A549 (cell line): ENCODE results near the gene MTSS2. TPM values are rescaled to one million over a fixed set of nuclear protein-coding genes. Genes with fewer than 3 reads are reported as not detected.
"Not testable (repeated sequence)": the region's sequence is repeated elsewhere in the genome, so short reads cannot be mapped to it uniquely, and the experiment has no call there.

Experiments
- ATAC-seq, 2 experiments: fragments of 200-7000 bp in 1 of 2; fragments of >200 bp in 1 of 2; cut with Nextera tagmentation in 1 of 2; cut with Tn5 transposase in 1 of 2; 3 replicates each; pipeline versions ENCODE4 v1.8.0 to v1.9.1; 2018 to 2020; ENCODE audit warnings: mild to moderate bottlenecking in 1 of 2, moderate library complexity in 1 of 2
- CTCF ChIA-PET: fragments of 300-600 bp; sonication (Branson Sonifier 250); formaldehyde crosslinking; extraction: SDS; loops from one replicate; lab custom pipeline; 2021; ENCODE audit warnings: antibody characterized with exemption, inconsistent platforms; lab: Yijun Ruan, JAX
- POLR2A ChIA-PET: fragments of 350-600 bp; formaldehyde crosslinking; extraction: SDS; loops from one replicate; lab custom pipeline; 2021; ENCODE audit warnings: antibody characterized with exemption, inconsistent platforms; lab: Yijun Ruan, JAX
- DNase-seq, 2 experiments: peaks; one replicate each; pipeline versions ENCODE4 v3.0.0 to v3.0.0-alpha.2; 2011 to 2016; ENCODE audit warnings: low read depth in 1 of 2, low spot score in 1 of 2
- FAIRE-seq: peaks from 2 replicates; lab custom pipeline; 2011; peaks lifted over from hg19 to GRCh38; lab: Jason Lieb, UNC
- H3K27ac ChIP-seq, 2 experiments: fragments of >200 bp; sonication (Bioruptor Twin); formaldehyde crosslinking; 3 replicates each; pipeline ENCODE4 v1.5.1; 2016 to 2017
- H3K4me1 ChIP-seq: fragments of >200 bp; sonication (Bioruptor Twin); formaldehyde crosslinking; 3 replicates; pipeline ENCODE4 v1.6.1; 2016
- H3K4me2 ChIP-seq: fragments of >200 bp; sonication (Bioruptor Twin); formaldehyde crosslinking; 3 replicates; pipeline ENCODE4 v1.6.1; 2016
- H3K4me3 ChIP-seq: fragments of >200 bp; sonication (Bioruptor Twin); formaldehyde crosslinking; 3 replicates; pipeline ENCODE4 v1.5.1; 2016
- H3K9me3 ChIP-seq: fragments of >200 bp; sonication (Bioruptor Twin); formaldehyde crosslinking; 3 replicates; pipeline ENCODE4 v1.6.1; 2016
- BCL3 ChIP-seq: fragments of >200 bp; sonication (Bioruptor Twin); formaldehyde crosslinking; IDR thresholded peaks from 3 replicates; pipeline ENCODE4 v1.6.1; 2016
- CEBPB ChIP-seq, 2 experiments: fragments of >200 bp in 1 of 2; sonication (Bioruptor Twin) in 1 of 2; formaldehyde crosslinking in 1 of 2; IDR thresholded peaks; 2 replicates each; pipeline ENCODE4 v1.6.1; 2012 to 2016
- EP300 ChIP-seq, 2 experiments: fragments of >200 bp; sonication (Bioruptor Twin); formaldehyde crosslinking; IDR thresholded peaks; 2 replicates in 1 of 2; 3 replicates in 1 of 2; pipeline ENCODE4 v1.6.1; 2016 to 2017
- KDM1A ChIP-seq: fragments of 200-600 bp; sonication (generic); IDR thresholded peaks from 2 replicates; pipeline ENCODE4 v1.6.1; 2016; ENCODE audit warnings: low read depth, mild to moderate bottlenecking
- MAFK ChIP-seq: fragments of 450-650 bp; IDR thresholded peaks from 2 replicates; pipeline ENCODE4 v1.6.1; 2014; ENCODE audit not compliant: partially characterized antibody
- RAD21 ChIP-seq, 2 experiments: fragments of >200 bp in 1 of 2; sonication (Bioruptor Twin) in 1 of 2; formaldehyde crosslinking in 1 of 2; IDR thresholded peaks in 1 of 2; conservative IDR thresholded peaks in 1 of 2; 2 replicates in 1 of 2; 3 replicates in 1 of 2; pipeline ENCODE4 v1.6.1; 2012 to 2018; ENCODE audit warnings: inconsistent platforms in 1 of 2
- ZSCAN20 ChIP-seq: fragments of 250-450 bp; sonication (Bioruptor Pico); IDR thresholded peaks from 2 replicates; pipeline ENCODE4 v1.8.0; 2022; ENCODE audit warnings: mild to moderate bottlenecking, moderate library complexity
- WGBS: methylation state at CpG from one replicate; pipeline ENCODE4 v1.1.6; 2017; ENCODE audit errors: missing lambda C conversion rate; 5-methylcytosine and 5-hydroxymethylcytosine counted together
- polyA plus RNA-seq, 4 experiments: library from polyadenylated mRNA; depleted of rRNA in 3 of 4; stranded (reverse); fragments of >200 nt; fragmentation: RNase III in 1 of 4; extraction: RNeasy Plus Mini Kit Qiagen cat#74134 plus additional on column Dnase treatment in 1 of 4; gene quantifications; 2 replicates in 3 of 4; 3 replicates in 1 of 4; pipeline ENCODE4 v1.2.3, GENCODE V29; 2011 to 2017

Gene MTSS2
- polyA plus RNA-seq, 2 of the 4 experiments (the other 2 are of a cell fraction), result 13.1 to 27.1 TPM

GRCh38 chr16:70644763-70645597 is 40.9 kb downstream of the MTSS2 start:
- DNase-seq, result no peak
- ChIA-PET POLR2A (no interaction called here), CTCF (interaction anchor here (0.9 to 1.5 kb wide), 2 partner anchors 10 to 285 kb away, joined by 3 to 4 read pairs; no protein-coding TSS in a partner anchor)
- Histone ChIP-seq H3K4me2 (no peak overlapping the region), H3K4me3 (no peak overlapping the region), H3K9me3 (no peaks in the 10 kb centered on the region), H3K4me1 (no peaks in the 10 kb centered on the region), H3K27ac (no peak overlapping the region)
- 68% methylated on average over 10 of the region's 10 CpGs for WGBS
- ATAC-seq, result peak; percentile 51 to 52; a peak in 4 of 6 replicates
- FAIRE-seq, result no peak
- TF ChIP-seq RAD21 (conservative IDR thresholded peaks at IDR 0.05 in 1 of 2, IDR thresholded peaks at IDR 0.05 in 1 of 2), result peak in 1 of 2 experiments; percentile 27; a peak in 2 of 5 replicates
- TF ChIP-seq BCL3, result no peak

- CTCF ChIA-PET, result interaction anchor here (1.2 kb wide), 1 partner anchor 11 kb away, joined by 3 read pairs; no protein-coding TSS in a partner anchor
- H3K4me2 ChIP-seq, H3K4me3 ChIP-seq, FAIRE-seq, DNase-seq, ATAC-seq, H3K4me1 ChIP-seq, H3K9me3 ChIP-seq, POLR2A ChIA-PET, H3K27ac ChIP-seq: not testable (repeated sequence)
- WGBS, result 63% methylated on average over 7 of the region's 7 CpGs
Observed at GRCh38 chr16:70643264-70643663, 42.6 kb downstream of the MTSS2 start.

- no peak for FAIRE-seq
- H3K4me1 ChIP-seq, result no peaks in the 10 kb centered on the region
- peak; percentile 19 to 47; a peak in 2 of 4 replicates for TF ChIP-seq CEBPB (IDR thresholded peaks at IDR 0.05)
- no peak for TF ChIP-seq KDM1A
- no peak overlapping the region for H3K4me2 ChIP-seq
- H3K27ac ChIP-seq, result no peak overlapping the region
- no peak for ATAC-seq
- H3K4me3 ChIP-seq, result no peak overlapping the region
- ChIA-PET POLR2A (no interaction called here), CTCF (interaction anchor here (1.2 kb wide), 1 partner anchor 11 kb away, joined by 3 read pairs; no protein-coding TSS in a partner anchor)
- DNase-seq, result no peak
- H3K9me3 ChIP-seq, result no peaks in the 10 kb centered on the region
- WGBS, result 84% methylated on average over 1 of the region's 1 CpG
Observed at GRCh38 chr16:70642633-70643032, 43.2 kb downstream of the MTSS2 start.

GRCh38 chr16:70638814-70639792 is 46.8 kb downstream of the MTSS2 start:
- TF ChIP-seq ZSCAN20 (CRISPR knock-in tag) (no peak), MAFK (peak; percentile 68), EP300 (IDR thresholded peaks at IDR 0.05) (no peak)
- H3K27ac ChIP-seq, result no peak overlapping the region
- FAIRE-seq, result no peak
- H3K9me3 ChIP-seq, result no peaks in the 10 kb centered on the region
- ATAC-seq, result peak; percentile 47 to 50; a peak in 2 of 6 replicates
- H3K4me1 ChIP-seq, result no peaks in the 10 kb centered on the region
- ChIA-PET POLR2A (no interaction called here), CTCF (interaction anchor here (0.7 to 1.2 kb wide), 5 partner anchors 14 to 132 kb away, joined by 3 to 4 read pairs (median 4); no protein-coding TSS in a partner anchor)
- H3K4me3 ChIP-seq, result no peak overlapping the region
- WGBS, result 67% methylated on average over 18 of the region's 18 CpGs
- no peak for DNase-seq
- H3K4me2 ChIP-seq, result no peak overlapping the region

Other genes starting within 250 kb of the MTSS2 start
- gene ST3GAL2, start 247.0 kb downstream of the MTSS2 start, polyA plus RNA-seq (2011; rRNA removed), result 11.1 and 14.4 TPM in 2 replicates
- gene ST3GAL2, start 247.0 kb downstream of the MTSS2 start, polyA plus RNA-seq (2017; fragmentation: RNase III; extraction: RNeasy Plus Mini Kit Qiagen cat#74134 plus additional on column Dnase treatment), result 13.8 to 16.3 TPM (median 15.5 TPM) in 3 replicates
- gene FCSK, start 231.5 kb downstream of the MTSS2 start, polyA plus RNA-seq (2011; rRNA removed), result 5.7 and 9.3 TPM in 2 replicates
- gene FCSK, start 231.5 kb downstream of the MTSS2 start, polyA plus RNA-seq (2017; fragmentation: RNase III; extraction: RNeasy Plus Mini Kit Qiagen cat#74134 plus additional on column Dnase treatment), result 6.0 to 7.7 TPM (median 6.8 TPM) in 3 replicates
- 48.2 and 53.1 TPM in 2 replicates for gene COG4, start 162.5 kb downstream of the MTSS2 start, polyA plus RNA-seq (2011; rRNA removed)
- 40.9 to 46.5 TPM (median 42.7 TPM) in 3 replicates for gene COG4, start 162.5 kb downstream of the MTSS2 start, polyA plus RNA-seq (2017; fragmentation: RNase III; extraction: RNeasy Plus Mini Kit Qiagen cat#74134 plus additional on column Dnase treatment)
- gene SF3B3, start 162.2 kb downstream of the MTSS2 start, polyA plus RNA-seq (2011; rRNA removed), result 155 and 302 TPM in 2 replicates
- 111 to 118 TPM (median 115 TPM) in 3 replicates for gene SF3B3, start 162.2 kb downstream of the MTSS2 start, polyA plus RNA-seq (2017; fragmentation: RNase III; extraction: RNeasy Plus Mini Kit Qiagen cat#74134 plus additional on column Dnase treatment)
- 0.12 and 0.25 TPM in 2 replicates for gene IL34, start 39.5 kb downstream of the MTSS2 start, polyA plus RNA-seq (2011; rRNA removed)
- 0.29 to 0.89 TPM (median 0.40 TPM) in 3 replicates for gene IL34, start 39.5 kb downstream of the MTSS2 start, polyA plus RNA-seq (2017; fragmentation: RNase III; extraction: RNeasy Plus Mini Kit Qiagen cat#74134 plus additional on column Dnase treatment)
- 27.0 and 32.0 TPM in 2 replicates for gene VAC14, start 115.1 kb upstream of the MTSS2 start, polyA plus RNA-seq (2011; rRNA removed)
- 22.7 to 25.3 TPM (median 23.5 TPM) in 3 replicates for gene VAC14, start 115.1 kb upstream of the MTSS2 start, polyA plus RNA-seq (2017; fragmentation: RNase III; extraction: RNeasy Plus Mini Kit Qiagen cat#74134 plus additional on column Dnase treatment)